DMS53 (cell line): ENCODE data around the gene RNASE7.

Experiments
- DNase-seq: peaks from one replicate; lab custom pipeline; 2025; lab: John Stamatoyannopoulos, UW

The RNASE7 gene

DNA sequence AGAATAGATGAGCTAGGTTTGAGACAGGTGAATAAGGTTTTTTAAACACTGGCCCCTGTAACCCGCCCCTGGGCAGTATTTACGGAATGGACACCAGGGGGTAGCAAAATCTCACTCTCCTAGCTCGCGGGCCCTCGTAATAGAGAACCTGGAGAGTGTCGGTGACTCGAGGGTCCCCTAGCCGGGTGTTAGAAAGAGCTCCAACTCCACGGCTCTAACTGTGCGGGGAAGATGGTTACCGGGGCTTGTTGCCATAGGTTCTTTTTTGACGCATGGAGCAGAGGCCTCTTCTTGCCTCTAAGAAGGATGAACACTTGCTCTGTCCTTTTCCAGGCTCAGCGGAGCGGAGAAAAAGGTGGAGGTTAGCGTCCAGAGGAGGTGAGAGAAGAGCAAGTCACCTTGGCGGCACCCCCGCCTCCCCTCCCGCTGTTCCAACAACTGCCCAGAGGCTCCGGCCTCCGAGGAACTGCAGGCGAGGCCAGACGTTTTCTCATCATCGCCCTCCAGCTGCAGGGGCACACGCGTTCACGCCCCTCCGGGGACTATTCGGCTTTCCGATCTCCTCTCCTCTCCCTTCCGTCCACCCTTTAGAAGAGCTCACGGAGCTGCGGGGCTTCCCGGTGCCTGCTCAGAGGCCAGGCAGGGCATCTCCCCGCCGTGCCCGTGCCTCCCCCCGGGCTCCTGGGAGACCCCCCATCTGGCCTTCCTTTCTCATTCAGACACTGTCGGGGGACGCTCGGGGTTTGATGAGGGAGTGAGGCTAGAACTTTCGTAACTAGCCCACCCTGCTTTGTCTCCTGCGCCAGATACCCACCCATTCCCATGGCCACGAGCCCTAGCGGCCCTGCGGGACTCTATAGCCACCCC is 26.6 kb downstream of the RNASE7 start:
- DNase-seq, result peak; percentile 65

DNA sequence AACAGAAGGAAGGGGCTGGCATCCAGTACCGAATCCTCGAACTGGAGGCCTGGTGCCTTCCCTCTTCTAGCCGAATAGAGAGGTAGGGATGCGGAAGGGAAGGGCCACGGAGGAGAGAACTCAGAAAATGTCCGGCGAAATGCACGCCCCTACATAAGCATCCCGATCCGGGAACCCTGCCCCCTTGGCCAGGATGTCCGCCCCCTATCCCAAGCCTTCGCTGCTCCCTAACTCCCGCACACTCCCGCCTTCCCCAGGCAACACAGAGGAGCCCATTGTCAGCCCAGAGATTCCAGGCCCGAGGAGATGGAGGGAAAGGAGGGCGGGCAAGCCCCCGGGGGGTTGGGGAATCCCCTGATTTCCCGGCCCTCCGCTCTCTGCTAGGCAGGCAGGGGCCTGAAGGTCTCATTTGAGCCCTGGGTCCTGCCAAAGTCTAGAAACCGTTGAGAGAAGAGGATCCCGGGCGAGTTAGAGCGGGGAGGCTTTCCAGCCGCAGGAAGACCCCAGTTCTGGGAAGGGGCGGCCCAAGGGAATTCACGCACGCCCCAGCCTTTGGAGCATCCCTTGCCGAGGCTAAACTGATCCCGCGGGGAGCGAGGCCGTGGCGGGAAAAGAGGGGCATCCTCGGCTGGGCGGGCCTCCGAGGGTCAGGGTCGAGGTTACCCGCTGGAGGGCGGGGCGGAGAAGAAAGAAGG is 27.4 kb downstream of the RNASE7 start:
- peak; percentile 32 for DNase-seq

DNA sequence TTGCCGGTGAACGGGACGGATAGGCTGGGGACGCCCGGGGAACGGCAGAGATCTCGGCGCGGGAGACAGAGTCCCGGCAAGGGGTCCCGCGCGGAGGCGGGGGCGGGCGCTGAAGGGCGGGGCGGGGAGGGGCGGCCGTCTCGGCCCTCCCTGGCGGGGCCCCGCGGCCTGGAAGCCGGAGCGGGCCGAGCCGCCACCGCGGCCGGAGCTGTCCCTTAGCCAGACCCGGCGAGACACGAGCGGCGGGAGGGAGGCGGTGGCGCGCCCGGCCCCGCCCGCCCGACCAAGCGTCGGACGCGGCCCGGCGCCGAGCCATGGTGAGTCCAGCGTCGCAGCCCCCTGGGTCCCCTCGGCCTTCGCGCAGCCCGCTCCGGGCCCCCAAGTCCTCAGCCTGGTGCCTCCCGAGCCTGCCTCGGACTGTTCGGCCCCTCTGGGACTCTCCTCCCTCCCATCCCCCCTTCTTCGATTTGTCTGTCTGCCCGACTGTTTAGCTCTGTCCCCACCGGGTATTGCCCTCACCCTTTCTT is 28.0 kb downstream of the RNASE7 start, which contains the start of gene ARHGEF40:
TSS of gene ARHGEF40 (plus strand) at position 222 of the 527 bp plus-strand sequence. CDS start at position 315, 93 bp downstream.
- DNase-seq, result peak; percentile 57

DNA sequence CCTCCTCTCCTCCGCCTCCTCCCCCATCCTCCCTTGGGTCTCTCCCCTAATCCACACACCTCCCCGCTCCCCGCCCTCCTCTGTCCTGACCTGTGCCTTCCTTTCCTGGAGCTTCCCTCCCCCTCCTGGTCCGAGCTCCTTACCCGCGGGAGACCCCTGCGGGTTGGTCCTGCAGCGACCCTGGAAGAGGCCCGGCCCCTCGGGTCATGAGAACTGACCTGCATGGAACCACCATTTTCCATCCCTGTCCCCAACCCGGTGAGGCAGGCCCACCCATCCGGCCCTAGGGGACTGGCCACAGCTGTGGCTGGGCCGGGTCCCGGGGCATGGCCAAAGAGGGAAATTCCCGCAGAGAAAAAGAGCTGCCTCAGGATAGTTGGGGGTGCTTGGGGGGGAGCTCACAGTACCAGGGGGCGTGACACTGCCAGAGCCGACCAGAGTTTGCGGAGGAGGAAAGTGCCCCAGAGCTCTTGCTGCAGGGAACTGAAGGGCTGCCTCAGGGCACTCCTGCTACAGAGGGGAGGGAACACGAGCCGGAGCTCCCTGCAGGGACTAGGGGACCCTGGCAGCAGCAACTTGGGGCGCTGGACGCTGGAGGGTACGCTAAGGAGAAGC is 28.6 kb downstream of the RNASE7 start:
- DNase-seq, result peak; percentile 44

DNA sequence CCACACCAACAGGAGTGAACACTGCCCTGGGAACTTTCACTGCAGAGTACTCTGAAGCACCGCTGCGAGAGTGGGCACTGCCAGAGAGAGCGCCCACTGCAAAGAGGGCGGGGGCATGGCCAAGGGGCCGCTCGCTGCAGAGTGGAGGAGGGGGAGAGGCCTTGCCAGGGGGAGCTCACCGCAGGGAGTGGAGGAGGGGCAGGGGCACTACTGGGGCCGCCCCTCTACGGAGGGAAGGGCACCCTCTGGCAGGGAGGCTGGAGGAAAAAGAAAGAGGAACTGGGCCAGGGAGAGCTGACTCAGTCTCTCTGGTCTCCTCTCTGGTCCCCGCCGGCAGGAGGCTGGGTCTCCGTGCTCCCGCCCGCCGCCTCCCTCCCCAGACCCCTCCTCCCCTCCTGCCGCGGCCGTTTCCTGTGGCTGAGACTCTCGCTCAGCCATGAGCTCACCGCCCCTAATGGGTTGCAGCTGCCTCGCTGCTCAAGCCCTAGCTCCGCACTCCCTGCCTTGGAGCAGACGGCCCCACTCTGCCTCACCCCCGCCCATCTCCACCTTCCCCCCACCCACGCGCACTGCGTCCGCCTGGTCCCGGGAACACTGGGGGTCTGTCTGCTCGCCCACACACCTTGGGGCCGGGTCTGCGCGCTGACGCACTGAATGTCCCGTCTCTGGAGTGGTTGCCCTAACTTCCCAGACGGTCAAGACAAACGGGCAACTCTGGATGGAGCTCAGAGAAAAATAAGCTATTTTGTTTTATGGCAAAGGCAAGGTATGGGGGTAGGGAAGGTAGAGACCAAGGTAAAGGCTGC is 29.3 kb downstream of the RNASE7 start:
- DNase-seq, result peak; percentile 79

DNA sequence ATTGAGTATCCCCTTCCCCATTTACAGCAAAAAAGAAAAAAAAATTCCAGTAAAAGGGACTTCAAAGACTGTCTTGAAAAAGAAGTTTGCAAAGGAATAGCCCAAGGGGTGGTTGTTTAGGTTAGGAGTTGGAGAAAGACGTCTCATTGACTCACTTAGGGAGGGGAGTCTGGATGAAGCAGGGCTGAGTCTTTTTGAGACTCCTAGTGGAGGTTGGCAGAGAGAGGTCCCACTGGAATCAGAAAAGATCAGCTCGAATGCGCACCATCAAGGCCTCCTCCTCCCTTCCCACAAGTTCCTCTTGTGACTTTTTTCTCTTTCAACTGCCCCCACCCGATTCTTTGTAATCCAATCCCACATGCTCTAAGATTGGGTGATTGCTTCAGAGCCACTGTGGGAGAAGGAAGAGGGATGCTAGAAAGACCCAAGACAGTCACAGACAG is 29.9 kb downstream of the RNASE7 start:
- no peak for DNase-seq

DNA sequence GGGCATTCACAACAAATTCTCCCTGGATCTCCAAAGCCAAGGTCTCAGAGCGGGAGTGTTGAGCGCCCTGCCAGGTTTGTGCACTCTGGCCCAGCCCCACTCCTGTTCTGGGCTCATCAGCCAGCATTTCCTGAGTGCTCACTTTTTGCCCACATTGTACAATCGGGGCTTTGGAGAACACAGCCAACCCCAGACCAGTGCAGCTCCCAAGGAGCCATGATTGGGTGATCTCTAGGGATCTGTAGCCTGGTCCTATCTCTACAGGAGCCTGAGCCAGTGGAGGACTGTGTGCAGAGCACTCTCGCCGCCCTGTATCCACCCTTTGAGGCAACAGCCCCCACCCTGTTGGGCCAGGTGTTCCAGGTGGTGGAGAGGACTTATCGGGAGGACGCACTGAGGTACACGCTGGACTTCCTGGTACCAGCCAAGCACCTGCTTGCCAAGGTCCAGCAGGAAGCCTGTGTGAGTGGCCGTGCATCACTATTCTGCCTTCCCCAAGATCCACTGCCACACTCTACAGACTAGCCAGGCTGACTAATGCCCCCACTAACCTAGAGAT is 30.7 kb downstream of the RNASE7 start:
- peak; percentile 49 for DNase-seq

DNA sequence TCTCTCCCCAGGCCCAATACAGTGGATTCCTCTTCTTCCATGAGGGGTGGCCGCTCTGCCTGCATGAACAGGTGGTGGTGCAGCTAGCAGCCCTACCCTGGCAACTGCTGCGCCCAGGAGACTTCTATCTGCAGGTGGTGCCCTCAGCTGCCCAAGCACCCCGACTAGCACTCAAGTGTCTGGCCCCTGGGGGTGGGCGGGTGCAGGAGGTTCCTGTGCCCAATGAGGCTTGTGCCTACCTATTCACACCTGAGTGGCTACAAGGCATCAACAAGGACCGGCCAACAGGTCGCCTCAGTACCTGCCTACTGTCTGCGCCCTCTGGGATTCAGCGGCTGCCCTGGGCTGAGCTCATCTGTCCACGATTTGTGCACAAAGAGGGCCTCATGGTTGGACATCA is 31.8 kb downstream of the RNASE7 start:
- DNase-seq, result no peak

DNA sequence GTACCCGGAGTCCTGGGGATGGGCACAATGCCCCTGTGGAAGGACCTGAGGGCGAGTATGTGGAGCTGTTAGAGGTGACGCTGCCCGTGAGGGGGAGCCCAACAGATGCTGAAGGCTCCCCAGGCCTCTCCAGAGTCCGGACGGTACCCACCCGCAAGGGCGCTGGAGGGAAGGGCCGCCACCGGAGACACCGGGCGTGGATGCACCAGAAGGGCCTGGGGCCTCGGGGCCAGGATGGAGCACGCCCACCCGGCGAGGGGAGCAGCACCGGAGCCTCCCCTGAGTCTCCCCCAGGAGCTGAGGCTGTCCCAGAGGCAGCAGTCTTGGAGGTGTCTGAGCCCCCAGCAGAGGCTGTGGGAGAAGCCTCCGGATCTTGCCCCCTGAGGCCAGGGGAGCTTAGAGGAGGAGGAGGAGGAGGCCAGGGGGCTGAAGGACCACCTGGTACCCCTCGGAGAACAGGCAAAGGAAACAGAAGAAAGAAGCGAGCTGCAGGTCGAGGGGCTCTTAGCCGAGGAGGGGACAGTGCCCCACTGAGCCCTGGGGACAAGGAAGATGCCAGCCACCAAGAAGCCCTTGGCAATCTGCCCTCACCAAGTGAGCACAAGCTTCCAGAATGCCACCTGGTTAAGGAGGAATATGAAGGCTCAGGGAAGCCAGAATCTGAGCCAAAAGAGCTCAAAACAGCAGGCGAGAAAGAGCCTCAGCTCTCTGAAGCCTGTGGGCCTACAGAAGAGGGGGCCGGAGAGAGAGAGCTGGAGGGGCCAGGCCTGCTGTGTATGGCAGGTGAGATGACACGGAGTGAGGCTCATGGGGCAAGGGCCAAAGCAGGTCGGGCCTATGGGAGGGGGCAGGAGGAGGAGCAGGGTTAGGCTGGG is 32.5 kb downstream of the RNASE7 start:
- no peak for DNase-seq

DNA sequence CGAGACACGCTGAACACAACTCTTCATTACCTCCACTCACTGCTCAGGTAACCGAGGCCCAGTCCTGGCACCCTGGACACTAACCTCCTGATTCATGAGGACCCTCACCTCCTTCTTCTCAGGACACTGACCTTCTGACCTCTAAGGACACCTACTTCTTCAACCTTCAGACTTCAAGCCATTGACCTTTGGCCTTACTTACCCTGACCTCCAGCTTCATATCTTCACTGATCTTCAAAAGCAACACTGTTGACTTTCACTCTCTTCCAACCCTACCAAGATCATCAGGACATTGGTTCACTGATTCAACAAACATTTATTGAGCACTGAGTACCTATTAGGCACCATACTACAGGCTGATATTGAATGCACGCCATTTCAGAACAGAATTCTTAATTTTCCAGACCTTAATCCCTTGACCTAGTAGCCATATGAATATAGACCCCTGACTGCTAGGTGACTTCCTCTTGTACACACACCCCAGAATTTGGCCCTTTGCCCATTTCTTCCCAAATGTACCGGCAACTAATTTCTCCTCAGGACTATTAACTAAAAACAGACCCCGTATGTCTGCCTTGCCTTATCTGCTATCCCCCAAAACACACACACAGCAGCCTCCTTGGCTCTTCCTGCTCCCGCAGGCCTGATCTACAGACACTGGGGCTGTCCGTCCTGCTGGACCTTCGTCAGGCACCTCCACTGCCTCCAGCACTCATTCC is 33.7 kb downstream of the RNASE7 start:
- no peak for DNase-seq

DNA sequence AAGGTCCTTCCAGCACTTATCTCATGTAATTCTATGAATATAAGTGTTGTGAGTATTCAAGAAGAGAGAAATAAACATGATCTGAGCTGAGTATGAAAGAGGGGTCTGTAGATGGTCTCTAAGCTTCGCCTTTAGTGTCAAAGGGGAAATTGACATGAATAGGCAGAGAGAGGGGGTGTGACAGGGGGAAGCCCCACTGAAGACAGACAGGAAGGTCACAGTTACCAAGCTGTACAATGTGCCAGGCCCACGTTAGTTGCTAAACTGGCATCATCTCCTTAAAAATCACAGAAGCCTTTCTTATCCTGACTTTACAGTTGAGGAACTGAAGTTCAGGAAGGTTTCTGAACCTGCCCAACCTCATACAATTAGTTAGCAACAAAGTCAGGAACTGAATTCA is 35.5 kb downstream of the RNASE7 start:
- no peak for DNase-seq

DNA sequence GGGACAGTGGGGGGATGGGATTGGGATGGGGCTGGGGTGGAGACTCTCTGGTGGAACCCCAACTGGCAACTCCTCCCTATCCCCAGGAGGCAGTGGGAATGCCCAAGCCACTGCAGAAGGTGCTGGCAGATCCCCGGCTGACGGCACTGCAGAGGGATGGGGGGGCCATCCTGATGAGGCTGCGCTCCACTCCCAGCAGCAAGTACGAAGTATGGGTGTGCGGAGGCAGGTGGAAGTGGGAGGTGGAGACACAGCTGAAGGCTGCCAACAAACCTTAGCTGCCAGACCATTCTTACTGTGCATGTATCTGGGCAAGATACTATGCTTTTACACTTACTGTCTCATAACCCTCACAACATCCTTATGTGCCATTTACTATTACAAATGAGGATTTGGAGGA is 36.1 kb downstream of the RNASE7 start:
- no peak for DNase-seq

DNA sequence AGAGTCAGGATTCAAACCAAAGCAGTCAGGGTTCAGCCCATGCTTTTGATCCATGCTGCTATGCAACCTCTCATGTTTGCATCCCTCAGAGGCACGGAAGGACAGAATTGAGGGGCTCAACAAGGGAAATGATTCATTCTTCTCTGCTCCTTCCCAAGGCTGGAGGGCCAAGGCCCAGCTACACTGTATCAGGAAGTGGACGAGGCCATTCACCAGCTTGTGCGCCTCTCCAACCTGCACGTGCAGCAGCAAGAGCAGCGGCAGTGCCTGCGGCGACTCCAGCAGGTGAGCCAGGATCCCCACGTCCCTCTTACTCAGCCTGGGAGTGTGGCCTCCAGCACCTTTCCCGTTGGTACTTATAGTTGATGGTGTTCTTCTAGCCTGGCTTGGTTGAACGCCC is 36.6 kb downstream of the RNASE7 start:
- DNase-seq, result no peak

DNA sequence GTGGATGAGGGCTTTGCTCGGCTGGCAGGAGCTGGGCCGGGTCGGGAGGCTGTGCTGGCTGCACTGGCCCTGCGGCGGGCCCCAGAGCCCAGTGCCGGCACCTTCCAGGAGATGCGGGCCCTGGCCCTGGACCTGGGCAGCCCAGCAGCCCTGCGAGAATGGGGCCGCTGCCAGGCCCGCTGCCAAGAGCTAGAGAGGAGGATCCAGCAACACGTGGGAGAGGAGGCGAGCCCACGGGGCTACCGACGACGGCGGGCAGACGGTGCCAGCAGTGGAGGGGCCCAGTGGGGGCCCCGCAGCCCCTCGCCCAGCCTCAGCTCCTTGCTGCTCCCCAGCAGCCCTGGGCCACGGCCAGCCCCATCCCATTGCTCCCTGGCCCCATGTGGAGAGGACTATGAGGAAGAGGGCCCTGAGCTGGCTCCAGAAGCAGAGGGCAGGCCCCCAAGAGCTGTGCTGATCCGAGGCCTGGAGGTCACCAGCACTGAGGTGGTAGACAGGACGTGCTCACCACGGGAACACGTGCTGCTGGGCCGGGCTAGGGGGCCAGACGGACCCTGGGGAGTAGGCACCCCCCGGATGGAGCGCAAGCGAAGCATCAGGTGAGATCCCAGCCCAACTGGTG is 39.5 kb downstream of the RNASE7 start:
- DNase-seq, result no peak

DNA sequence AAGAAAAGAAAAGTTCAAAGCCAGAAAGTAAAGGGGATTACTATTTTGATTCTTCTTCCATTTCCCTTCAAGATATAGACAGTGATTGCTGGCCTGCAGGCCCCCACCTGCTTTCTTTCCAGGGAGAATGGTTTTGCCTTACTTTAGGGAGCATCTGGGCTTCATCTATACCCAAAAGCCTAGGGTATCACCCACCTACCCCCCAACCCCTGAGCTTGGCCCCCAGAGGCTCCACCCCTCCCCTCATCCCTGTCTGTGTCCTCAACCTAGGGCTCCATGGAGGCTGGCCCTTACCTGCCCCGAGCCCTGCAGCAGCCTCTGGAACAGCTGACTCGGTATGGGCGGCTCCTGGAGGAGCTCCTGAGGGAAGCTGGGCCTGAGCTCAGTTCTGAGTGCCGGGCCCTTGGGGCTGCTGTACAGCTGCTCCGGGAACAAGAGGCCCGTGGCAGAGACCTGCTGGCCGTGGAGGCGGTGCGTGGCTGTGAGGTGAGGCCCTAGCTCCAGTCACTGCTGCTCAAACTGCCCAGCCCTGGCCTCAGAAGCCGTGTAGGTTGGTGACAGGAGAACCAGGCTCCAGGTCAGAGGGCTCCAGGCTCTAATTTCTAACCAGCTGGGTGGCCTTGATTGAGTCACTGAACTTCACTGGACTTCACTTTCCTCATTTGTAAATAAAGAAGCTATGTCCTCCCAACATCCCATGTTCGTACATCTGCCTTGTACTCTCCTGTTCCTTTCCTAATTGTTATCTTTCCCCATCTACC is 41.6 kb downstream of the RNASE7 start:
- no peak for DNase-seq

DNA sequence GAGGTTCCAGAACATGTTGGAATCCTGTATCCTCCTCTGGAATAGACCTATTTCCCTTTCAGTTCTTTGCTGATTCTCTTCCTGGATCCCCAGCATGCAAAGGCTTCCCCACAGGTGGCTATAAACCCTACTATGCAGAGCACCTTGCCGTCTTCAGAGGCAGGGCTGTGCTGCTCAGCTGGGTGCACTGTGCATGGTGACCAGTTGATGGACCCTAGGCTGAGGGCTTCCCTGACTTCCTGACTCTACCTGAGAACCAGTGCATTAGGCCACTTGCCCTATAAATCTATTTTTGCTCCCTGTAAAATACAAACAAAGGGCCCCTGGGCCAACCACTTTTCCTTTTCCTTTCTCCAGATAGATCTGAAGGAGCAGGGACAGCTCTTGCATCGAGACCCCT is 42.2 kb downstream of the RNASE7 start:
- DNase-seq, result no peak

DNA sequence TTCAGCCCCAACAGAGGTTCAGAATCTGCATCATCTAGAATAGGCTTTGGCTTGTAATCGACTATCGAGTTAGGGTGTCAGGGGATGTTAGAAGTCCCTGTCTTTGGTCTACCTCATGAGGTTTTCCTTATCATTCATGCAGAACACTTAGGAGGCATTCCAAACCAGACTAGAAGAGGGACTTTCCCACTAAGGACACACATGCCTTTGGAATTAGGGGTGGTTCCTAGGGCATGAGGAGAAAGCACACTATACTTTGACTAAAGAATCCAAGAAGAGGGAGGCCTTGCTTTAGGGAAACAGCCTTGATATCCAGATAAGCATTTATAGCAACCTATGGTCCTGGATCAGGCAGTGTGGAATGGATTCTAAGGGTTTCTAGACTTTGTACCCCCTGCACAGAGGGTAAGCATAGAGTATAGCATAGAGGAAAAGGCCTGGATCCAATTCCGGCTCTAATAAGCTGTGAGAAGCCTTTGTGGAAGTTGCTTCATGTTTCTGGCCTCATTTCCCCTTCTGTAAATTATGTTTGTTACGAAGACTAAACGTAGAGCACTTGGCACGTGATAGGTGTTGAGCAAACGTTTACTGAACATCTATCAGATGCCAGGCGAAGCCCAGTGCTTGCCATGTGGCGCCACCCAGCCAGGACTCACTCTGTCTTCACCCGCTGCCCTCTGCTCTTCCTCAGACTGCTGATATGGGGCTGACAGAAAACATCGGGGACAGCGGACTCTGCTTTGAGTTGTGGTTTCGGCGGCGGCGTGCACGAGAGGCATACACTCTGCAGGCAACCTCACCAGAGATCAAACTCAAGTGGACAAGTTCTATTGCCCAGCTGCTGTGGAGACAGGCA is 43.1 kb downstream of the RNASE7 start:
- DNase-seq, result peak; percentile 1

DNA sequence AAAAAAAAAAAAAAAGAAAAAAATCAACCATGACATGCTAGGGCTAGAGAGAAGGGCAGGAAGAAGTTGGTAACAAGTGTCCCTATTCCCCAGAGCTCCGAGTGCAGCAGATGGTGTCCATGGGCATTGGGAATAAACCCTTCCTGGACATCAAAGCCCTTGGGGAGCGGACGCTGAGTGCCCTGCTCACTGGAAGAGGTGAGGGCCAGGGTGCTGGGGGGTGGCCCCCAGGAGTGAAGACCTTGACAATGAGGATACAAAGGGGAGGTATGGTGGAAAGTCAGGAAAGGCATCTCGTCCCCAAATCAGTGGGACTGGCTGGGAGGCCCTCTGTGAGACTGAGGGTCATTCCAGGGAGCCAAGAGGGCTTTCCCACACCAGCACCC is 44.7 kb downstream of the RNASE7 start:
- DNase-seq, result no peak
